Right forelimb (tissue), 1 donor: ENCODE results near the gene TSN.

Experiments used
- DNase-seq: peaks from one replicate; pipeline ENCODE4 v3.0.0-alpha.2; 2018

TSN gene

DNA sequence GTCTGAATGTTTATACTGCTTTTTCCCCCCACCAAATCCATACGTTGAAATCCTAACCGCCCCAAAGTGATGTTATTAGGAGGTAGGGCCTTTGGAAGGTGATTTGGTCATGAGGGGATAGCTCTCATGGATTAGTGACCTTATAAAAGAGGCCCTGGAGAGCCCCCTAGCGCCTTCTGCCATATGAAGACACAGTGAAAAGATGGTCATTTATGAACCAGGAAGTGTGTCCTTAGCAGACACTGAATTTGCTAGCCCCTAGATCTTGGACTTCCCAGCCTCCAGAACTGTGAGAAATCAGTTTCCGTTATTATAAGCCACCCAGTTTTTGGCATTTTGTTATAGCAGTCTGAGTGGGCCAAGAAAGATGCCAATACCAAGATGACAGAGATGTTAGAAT is 7.2 kb upstream of the TSN start:
- DNase-seq, result no peak

DNA sequence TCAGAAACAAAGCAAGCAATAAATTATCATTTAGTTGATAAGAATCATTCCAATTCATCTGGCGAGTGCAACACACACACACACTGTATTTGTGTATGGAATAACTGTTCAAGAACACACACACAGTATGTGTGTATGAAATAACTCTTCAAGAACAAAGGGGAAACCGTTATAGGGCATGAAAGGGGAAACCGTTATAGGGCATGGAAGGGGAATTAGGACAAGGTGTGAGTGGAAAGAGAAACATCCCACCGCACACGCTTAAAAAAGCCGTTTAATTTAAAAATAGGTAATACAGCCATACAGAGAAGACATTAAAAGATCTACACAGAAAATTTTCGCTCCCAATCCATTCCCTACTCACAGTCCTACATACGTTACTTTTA is 607 bp upstream of the TSN start:
- no peak for DNase-seq

DNA sequence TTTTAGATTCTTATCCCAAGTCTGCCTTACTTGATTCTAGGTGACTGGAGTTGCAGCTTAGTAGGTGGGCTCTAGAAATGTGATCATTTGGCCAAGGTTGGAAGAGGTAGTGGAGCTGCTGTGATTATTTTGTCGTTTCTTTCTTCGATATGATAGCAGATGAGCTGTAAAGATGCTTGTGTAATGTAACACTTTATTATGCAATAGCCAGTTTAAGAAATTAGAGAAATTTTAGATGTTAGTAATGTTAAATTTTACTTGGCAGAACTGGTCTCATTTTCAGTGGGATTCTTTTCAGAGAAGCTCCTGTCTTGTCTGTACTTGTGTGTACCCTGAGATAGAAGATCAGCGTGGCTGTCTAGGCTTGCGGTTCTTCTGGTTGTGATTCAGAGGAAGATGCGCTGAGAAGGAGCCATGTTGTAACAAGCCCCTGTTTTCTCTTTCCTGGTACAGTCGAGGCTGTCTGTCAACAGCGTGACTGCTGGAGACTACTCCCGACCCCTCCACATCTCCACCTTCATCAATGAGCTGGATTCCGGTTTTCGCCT is 9.3 kb downstream of the TSN start:
- no peak for DNase-seq

DNA sequence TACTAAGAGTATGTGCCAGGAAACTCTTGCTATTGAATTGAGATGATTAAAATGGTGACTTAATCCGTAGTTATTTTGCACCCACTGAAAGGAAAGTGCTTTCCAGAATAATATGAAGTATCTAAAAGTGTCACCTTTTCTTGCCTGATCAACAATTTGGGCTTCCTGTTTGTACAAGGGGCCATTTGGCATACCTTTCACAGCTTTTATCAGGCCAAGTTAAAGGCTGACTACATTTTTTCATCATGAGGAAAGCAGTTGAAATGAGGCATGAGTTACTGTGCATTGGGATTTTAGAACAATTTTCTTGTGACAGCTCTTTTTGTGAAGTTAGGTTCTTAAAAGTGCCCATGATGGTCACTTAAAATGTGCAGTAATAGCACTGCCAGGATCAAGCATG is 11.2 kb downstream of the TSN start:
- DNase-seq, result no peak

DNA sequence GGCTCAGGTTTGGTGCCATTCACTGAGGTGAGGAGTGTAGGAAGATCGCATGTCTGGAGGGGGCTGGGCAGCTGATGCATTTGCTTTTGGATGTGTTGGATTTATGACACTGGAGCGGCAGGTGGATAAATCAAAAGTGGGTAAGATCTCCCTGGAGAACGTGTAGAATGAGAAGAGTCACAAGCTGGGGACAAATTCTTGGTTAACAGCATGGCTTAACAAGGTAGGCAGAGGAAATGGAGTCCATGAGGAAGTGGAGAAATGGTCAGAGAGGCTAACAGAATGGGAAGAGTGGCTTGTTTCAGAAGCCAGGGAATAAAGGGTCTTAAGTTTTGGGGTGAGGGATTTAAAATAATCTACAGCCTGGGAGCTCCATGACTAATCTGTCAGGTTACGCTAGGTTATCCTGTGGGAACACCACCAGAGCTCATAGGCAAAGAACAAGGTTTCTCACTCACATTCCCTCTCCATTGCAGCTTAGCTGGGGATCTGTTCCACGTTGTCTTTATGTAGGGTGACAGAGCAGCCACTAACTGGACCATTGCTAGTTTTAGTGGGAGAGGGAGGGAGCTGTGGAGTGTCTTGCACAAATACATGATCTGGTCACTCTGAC is 12.8 kb downstream of the TSN start:
- no peak for DNase-seq

DNA sequence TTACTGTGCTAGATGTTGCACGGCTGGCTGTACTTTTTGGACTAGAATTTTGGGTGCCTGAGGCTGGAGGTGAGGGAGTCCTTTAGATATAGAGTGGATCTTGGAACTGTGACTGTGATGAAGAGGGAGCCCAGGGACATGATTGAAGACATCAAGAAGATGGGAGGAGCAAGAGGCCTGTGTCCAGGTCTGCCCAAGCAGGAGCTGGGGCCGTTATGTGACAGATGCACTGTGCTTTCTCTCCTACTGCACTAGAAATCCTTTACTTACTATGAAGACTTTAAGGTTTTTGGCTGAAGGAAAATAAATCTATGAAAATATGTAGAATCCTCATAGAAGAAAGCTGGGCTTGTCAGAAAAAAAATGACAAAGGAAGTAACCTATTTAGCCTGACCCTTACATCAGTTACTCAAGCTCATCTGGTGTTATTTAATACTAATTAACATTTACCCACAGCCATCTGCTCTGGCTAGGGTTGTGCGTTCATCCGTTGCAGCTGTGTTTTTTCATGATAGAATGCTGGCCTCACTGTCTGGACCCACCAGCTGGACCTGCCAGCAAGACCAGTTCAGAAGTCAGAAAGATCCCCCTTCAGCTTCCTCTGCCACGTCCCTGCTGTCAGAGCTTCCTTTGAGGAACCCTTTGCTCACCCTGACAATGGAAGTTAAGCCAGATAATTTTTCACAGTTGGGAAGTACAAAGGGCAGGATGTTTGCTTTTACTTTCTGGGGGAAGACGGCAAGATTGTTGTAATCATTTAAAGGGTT is 16.7 kb downstream of the TSN start:
- peak; percentile 48 for DNase-seq

DNA sequence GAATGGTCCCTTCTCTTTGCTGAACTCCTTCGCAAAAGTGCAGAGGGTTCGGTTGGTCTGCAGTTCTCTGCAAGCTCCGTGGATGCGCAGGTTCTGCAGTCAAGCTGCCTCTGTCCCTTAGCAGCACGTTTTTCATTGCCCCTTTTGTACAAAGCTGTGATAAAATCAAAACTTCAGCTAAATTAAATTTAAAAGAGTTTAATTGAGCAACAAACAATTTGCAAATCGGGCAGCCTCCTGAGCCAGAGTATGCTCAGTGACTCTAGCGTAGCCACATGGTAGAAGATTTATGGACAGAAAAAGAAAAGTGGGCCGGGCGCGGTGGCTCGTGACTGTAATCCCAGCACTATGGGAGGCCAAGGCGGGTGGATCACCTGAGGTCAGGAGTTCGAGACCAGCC is 18.8 kb downstream of the TSN start:
- no peak for DNase-seq

DNA sequence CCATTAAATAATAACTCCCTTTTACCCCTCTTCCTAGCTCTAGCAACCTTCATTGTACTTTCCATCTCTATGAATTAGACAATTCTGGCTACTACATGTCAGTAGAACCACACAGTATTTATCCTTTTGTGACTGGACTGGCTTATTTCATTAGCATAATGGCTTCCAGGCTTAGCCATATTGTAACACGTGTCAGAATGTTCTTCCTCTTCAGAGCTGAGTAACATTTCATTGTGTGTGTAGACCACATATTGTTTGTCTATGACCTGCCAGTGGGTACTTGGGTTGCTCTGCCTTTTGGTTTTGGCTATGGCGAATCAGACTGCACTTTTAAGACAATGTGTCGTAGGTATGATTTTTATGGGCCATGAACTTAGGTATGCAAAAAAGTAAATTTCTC is 20.9 kb downstream of the TSN start:
- DNase-seq, result no peak

DNA sequence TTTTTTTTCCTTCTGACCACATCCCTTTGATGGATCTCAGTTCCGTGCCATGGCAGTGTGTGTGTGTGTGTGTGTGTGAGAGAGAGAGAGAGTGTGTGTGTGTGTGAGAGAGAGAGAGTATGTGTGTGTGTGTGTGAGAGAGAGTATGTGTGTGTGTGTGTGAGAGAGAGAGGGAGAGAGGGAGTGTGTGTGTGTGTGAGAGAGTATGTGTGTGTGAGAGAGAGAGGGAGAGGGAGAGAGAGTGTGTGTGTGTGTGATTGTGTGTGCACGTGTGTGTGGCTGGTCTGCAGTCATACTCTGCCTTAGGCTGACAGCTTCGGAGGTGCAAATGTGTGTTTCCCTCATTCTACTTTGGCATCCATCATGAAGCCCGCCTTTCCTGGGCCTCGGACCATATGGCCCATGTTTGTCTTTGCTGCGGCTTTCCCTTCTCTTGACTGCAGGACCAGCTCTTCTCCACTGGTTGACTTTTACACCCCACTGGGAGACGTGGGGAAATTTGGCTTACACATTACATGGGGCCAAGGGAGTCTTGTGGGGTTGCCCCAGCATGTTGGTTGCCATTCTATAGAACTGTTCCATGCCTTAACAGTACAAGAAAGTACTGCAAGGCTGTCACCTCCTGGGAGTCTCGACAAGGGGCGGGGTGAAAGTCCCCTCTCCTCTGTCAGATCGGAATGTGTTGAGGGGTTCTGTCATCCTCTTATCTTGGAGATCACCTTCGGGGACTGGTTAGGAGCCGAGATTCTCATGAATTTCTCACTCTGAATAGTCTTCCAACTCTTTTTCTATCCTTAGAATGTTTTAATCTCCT is 21.6 kb downstream of the TSN start:
- DNase-seq, result no peak

DNA sequence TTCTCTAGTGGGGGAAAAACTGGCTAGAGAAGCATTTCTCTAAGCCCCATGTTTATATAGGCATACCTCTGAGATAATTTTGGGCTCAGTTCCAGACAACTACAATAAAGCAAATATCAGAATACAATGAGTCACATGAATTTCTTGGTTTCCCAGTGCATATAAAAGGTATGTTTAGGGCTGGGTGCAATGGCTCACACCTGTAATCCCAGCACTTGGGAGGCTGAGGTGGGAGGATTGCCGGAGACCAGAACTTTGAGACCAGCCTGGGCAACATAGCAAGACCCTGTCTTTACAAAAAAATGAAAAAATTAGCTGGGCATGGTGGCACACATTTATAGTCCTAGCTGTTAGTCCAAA is 22.2 kb downstream of the TSN start:
- no peak for DNase-seq

DNA sequence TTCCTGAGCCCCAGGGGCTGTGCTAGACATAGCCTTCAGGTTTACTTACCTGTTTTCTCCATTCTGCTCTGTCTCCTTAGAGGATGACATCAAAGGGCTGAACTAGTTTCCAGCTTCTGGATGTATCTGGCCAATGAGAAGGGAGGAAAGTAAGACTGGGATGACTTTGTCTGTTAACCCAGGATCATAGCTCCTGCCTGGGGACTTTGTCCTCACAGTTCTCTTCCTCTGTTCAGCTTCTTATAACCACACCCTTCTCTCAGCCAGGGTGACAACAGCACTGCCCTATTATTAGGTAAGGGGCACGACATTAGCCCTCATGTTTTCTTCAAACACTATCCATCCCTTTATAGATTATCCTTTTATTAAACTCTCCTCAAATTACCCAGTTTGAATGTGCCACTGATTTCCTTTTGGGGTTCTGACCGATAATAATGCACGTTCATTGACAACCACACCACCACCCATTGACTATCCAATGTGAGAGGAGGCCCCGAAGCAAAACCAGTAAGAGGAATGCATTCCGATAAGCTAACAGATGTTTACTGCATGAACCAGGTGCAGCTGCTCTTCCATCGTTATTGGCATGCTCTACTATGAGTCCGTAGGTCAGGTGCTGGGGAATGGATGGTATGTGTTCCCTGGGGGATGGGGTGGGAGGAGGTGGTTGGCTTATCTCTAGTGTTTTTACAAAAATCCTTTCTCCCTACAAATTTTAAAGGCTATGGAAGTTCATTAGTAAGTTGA is 23.5 kb downstream of the TSN start:
- DNase-seq, result no peak

DNA sequence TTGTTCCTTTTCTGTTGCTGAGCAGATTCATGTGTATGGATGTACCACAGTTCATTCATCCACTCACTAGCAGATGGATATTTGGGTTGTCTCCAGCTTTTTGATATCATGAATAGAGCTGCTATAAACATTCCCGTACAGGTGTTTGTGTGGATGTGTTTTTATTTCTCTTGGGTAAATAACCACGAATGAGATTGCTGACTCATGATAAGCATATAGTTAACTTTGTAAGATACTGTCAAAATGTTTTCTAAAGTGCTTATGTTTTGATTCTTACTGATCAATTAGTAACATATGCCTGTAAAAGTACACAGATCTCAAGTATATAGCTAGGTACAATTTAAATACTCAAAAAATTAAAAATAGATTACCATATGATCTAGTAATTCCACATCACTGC is 27.7 kb downstream of the TSN start:
- no peak for DNase-seq

DNA sequence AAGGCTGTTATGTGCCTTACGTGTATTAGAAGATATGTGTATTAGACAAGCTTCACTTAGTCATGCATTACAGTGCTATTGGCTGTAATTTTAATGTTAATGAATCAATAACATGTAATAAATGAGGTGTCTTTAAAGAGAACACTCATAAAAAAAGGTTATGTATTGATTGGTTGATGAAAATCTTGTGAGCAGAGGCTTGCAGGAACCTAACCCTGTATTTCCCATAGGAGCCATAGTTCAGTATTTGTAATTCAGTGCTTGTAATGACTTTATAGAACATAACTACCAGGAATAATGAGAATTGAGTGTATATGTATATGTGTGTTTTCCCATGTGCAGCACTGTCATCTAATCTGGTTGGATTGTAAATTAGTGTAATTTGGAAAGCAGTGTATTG is 33.2 kb downstream of the TSN start:
- no peak for DNase-seq

DNA sequence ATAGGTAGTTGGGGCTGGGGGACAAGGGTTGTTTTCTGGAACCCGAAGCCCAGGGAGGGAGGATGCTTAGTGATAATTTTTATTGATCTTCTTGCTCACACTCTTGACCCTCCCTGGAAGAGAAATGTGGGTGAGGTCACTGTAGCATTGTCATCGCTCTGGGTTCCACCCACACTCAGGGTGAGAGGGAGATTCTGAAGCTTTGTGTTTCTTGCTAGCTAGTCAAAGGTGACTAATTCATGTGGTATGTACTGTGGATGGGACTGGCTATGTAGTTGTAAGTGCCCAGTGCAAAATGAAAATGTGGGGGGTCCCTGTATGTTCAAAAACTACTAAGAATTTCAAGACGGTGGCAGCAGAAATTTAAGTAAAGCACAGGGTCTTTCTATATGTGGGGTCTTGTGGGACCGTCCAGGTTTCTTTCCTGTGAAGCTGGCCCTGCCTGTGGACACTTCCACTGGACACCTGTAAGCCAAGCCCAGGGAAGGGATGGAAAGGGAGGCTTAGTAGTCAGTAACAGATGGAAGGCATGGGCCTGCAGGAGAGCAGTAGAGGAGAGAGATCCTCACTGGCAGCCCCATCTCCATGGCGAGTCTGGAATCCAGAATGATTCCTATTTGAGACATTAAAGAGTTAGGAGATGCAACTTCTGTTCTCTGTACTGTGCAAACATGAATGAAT is 35.0 kb downstream of the TSN start:
- DNase-seq, result no peak

DNA sequence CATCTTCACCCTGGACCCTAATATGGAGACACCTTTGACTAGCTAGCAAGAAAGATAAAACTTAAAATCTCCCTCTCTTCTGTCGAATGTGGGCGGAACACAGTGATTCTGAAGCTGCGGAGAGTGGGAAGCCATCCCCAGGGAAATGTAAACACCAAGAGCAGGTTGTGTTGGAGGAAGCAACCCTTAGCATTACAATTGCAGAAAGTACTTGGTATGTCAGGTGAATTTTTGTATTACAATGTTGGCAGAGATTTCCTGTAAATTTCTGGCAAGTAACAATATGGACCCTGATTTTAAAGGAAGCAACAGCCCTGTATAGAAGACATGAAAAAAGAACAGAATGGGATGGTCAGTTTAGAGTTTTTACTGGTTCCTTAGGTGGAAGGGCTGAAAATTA is 35.8 kb downstream of the TSN start:
- DNase-seq, result no peak

DNA sequence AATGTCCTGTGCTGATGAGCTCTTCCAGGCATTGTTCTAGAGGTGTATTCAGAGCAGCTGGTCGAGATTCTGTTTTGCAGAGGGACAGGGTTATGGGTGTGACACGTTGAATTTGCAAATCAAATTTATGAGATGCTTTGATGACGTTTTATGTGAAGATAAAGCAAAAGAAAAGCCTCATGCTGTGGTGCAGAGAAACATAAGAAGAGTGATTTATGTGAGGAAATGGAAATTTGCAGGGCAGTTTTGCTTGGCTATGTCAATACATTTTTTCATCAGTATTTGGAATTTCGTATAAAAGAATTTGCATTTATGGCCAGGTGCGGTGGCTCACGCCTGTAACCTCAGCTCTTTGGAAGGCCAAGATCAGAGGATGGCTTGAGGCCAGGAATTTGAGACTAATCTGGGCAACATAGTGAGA is 36.4 kb downstream of the TSN start:
- no peak for DNase-seq

DNA sequence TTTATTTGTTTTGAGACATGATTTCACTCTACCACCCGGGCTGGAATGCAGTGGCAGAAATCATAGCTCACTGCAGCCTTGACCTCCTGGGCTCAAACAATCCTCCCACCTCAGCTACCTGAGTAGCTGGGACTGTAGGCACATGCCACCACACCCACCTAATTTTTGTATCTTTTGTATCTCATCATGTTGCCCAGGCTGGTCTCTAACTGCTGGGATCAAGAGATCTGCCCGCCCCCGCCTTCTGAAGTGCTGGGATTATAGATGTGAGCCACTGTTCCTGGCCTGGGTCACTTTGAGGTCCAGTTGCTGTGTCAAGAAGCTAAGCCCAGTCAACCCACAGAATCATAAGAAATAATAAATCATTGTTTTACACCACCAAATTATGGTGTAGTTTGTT is 38.4 kb downstream of the TSN start:
- DNase-seq, result no peak

DNA sequence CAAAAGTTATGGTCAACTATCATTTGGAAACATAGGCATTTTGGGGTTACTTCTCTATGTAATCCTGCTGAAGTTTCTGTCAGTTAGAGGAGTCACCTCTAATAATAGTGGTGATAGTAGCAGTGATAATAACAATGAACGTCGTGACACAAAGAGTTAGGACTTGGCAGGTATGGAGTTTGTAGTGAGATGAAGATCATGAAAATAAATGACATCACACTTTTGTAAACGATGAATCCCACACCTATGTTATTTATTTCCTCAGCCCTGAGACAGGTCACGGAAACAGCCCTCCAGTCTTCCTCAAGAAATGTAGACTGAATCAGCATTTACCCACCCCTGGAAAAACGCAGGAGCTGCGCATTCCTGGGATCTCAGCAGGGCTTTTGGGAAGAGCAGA is 38.8 kb downstream of the TSN start:
- DNase-seq, result no peak

DNA sequence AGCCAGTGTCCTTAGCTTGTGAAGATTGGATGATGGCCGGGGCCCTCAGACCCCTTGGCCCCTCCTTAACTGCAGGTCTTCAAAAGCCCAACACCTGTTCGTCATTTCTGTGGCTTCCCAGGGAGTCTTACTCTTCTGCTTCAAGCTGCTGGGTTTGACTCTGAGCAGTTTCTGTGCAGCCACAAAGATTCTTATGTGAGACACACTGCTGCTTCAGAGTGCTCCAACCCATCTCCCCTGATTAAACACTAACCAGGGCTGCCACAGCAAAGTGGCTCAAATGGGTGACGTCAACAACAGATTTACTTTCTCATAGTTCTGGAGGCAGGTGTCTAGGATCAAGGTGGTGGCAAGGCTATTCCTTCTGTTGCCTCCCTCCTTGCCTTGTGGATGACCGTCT is 40.8 kb downstream of the TSN start:
- DNase-seq, result no peak

DNA sequence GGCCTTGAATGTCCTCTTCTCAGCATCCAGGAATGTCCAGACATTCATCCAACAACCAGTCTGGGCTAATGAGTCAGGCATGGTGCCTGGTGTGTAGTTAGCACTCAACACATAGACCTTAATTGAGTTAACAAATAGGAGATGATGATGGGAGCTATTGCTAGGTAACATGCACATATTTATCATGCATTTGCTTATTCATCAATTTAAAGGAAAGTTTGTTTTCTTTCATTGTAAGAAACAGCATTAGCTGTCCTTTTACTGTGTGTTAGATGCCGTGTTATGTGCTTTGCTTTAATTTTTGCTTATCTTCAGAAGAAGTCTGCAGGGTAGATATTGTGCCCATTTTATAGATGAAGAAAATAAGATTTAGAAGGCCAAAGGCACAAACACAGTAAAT is 43.2 kb downstream of the TSN start:
- DNase-seq, result no peak

DNA sequence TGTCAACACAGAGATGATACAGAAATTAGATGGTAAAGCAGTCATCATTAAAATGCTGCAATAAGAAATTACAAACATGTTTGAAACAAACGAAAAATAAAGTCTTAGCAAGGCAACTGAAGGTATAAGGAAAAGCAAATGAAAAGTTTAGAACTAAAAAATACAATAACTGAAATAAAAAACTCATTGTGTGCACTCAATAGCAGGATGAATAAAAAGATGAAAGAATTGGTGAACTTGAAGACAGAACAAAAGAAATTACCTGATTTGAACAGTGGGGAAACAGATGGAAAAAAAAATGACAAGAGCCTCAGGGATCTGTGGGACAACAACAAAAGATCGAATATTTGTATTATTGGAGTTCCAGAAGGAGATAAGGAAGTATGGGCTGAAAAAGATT is 46.5 kb downstream of the TSN start:
- no peak for DNase-seq

DNA sequence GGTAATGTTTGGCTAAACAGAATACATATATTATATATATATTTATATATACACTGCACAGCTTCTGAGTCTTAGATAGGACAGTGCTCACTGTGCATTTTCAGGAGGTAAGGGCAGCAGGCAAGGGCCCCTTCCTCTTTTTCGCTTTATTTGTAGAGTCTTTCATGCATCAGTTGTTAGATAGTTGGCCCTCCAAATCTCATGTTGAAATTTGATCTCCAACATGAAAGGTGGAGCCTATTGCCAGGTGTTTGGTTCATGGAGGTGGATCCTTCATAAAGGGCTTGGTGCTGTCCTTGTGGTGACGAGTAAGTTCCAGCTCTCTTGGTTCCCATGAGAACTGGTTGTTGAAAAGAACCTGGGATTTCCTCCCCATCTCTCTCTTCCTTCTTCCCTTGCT is 48.1 kb downstream of the TSN start:
- DNase-seq, result no peak

DNA sequence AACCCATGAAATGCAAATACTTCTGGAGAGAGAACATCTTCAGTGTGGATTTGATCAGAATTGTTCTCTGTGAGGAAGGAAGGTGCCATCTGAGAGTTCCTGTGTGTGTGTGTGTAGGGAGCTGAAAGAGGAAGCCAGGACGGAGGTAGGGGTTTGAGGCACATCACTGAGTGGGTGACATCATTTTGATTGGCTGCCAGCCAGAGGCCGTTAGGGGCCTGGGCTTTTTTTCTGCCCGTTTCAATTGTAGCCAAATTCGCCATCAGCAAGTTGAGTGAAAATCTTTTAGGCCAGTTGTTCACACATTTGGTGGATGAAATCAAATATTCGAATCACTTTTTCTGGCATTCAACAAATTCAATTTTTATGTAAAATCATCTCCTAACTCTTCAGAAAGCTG is 48.9 kb downstream of the TSN start:
- DNase-seq, result no peak
